HCT116 (cell line): ENCODE results near the gene SCTR.

Experiments
- CTCF ChIP-seq, 3 experiments: fragments of 200-600 bp in 1 of 3; sonication (generic) in 1 of 3; IDR thresholded peaks in 2 of 3; conservative IDR thresholded peaks in 1 of 3; 2 replicates each; pipeline ENCODE4 v1.5.1; 2012 to 2017; ENCODE audit warnings: low read depth in 2 of 3, low read length in 2 of 3, antibody characterized with exemption in 1 of 3, borderline replicate concordance in 1 of 3, control low read depth in 1 of 3, mild to moderate bottlenecking in 1 of 3, mixed read lengths in 1 of 3, mixed run types in 1 of 3, moderate library complexity in 1 of 3; ENCODE audit not compliant: insufficient read depth in 1 of 3
- EZH2phosphoT487 ChIP-seq: fragments of 200-600 bp; IDR thresholded peaks from 2 replicates; pipeline ENCODE4 v1.6.1; 2018; ENCODE audit warnings: antibody characterized with exemption, borderline replicate concordance
- MAX ChIP-seq: IDR thresholded peaks from 2 replicates; pipeline ENCODE4 v1.6.1; 2012
- POLR2A ChIP-seq: IDR thresholded peaks from 2 replicates; pipeline ENCODE4 v1.7.0; 2011; ENCODE audit warnings: borderline replicate concordance; ENCODE audit not compliant: insufficient read depth, insufficient read length; ENCODE audit errors: extremely low read depth
- POLR2AphosphoS5 ChIP-seq: IDR thresholded peaks from 2 replicates; pipeline ENCODE4 v1.6.1; 2011; ENCODE audit warnings: mild to moderate bottlenecking, low read depth, low read length, moderate library complexity
- REST ChIP-seq: IDR thresholded peaks from 2 replicates; pipeline ENCODE4 v1.6.1; 2012; ENCODE audit warnings: low read depth
- SIN3A ChIP-seq: IDR thresholded peaks from 2 replicates; pipeline ENCODE4 v1.6.1; 2012; ENCODE audit warnings: low read depth

- TF ChIP-seq CTCF (IDR thresholded peaks at IDR 0.05 in 2 of 3, conservative IDR thresholded peaks at IDR 0.05 in 1 of 3; ENCODE audit: borderline replicate concordance in 1 of 3, insufficient read depth in 1 of 3, low read depth in 2 of 3, low read length in 2 of 3) (no peak), POLR2AphosphoS5 (no peak), POLR2A (no peak), EZH2phosphoT487 (no peak), MAX (no peak), SIN3A (no peak), REST (no peak)
Observed at GRCh38 chr2:119425620-119426395, 98.5 kb downstream of the SCTR start.
